Endodermal cell (in vitro differentiated cells): Measurements from ENCODE around the gene MYO6. TPM values are rescaled to one million over a fixed set of nuclear protein-coding genes. Genes with fewer than 3 reads are reported as not detected.

Source experiments
- DNase-seq: peaks from one replicate; pipeline ENCODE4 v3.0.0-alpha.2; 2017
- H3K27ac ChIP-seq: 2 replicates; pipeline ENCODE4 v1.5.1; 2013; ENCODE audit warnings: mild to moderate bottlenecking, low read depth, low read length, moderate library complexity
- H3K27me3 ChIP-seq: 2 replicates; pipeline ENCODE4 v1.6.1; 2013; ENCODE audit warnings: mild to moderate bottlenecking, low read length, moderate library complexity; ENCODE audit not compliant: insufficient read depth, control insufficient read depth, poor library complexity, severe bottlenecking
- H3K36me3 ChIP-seq: 2 replicates; pipeline ENCODE4 v1.7.0; 2013; ENCODE audit warnings: mild to moderate bottlenecking, low read length, moderate library complexity; ENCODE audit not compliant: control insufficient read depth, insufficient read depth
- H3K4me1 ChIP-seq: one replicate; pipeline ENCODE4 v1.7.0; 2013; ENCODE audit warnings: low read length; ENCODE audit not compliant: control insufficient read depth, insufficient read depth
- H3K4me3 ChIP-seq: 2 replicates; pipeline ENCODE4 v1.5.1; 2013; ENCODE audit warnings: mild to moderate bottlenecking, low read length, moderate library complexity
- H3K9ac ChIP-seq: 2 replicates; pipeline ENCODE4 v1.6.1; 2013; ENCODE audit warnings: mild to moderate bottlenecking, low read length, moderate library complexity; ENCODE audit not compliant: poor library complexity, severe bottlenecking; ENCODE audit errors: extremely low read depth
- H3K9me3 ChIP-seq: 2 replicates; pipeline ENCODE4 v1.6.1; 2013; ENCODE audit warnings: mild to moderate bottlenecking, low read length, moderate library complexity; ENCODE audit not compliant: control insufficient read depth
- H3K27ac Mint-ChIP-seq: 2 replicates; pipeline ENCODE4 v1.8.0; 2020; ENCODE audit warnings: mixed read lengths
- H3K27me3 Mint-ChIP-seq: 2 replicates; pipeline ENCODE4 v1.8.0; 2021; ENCODE audit warnings: mild to moderate bottlenecking, mixed read lengths; ENCODE audit not compliant: insufficient read depth
- H3K36me3 Mint-ChIP-seq: 2 replicates; pipeline ENCODE4 v1.8.0; 2020; ENCODE audit warnings: low read depth, mixed read lengths
- H3K4me1 Mint-ChIP-seq: 2 replicates; pipeline ENCODE4 v1.8.0; 2020; ENCODE audit warnings: mixed read lengths
- H3K4me3 Mint-ChIP-seq: 2 replicates; pipeline ENCODE4 v1.8.0; 2020; ENCODE audit warnings: mild to moderate bottlenecking, moderate library complexity, mixed read lengths
- H3K9me3 Mint-ChIP-seq: 2 replicates; pipeline ENCODE4 v1.8.0; 2020; ENCODE audit warnings: mild to moderate bottlenecking, mixed read lengths
- WGBS, 2 experiments: methylation state at CpG; one replicate each; pipeline versions ENCODE4 v1.1.5 to v1.1.7; 2013; ENCODE audit warnings: missing lambda C conversion rate in 2 of 2, mixed read lengths in 1 of 2; ENCODE audit not compliant: insufficient coverage in 1 of 2, insufficient read length in 1 of 2; 5-methylcytosine and 5-hydroxymethylcytosine counted together
- total RNA-seq, 2 donors: library from RNA; stranded (reverse); fragmentation: NEBNext Ultra II Directional in 1 of 2; extraction: Animal tissue kit (Norgen Biotek cat#: 25700) in 1 of 2; gene quantifications; 2 replicates in 1 of 2; 3 replicates in 1 of 2; pipeline ENCODE4 v1.2.1, GENCODE V29; 2021
- TF ChIP-seq, protein P1 (sequence below): fragments of 200-600 bp; sonication (generic); conservative IDR thresholded peaks from 2 replicates; pipeline ENCODE4 v1.5.0; 2021; ENCODE audit warnings: antibody characterized with exemption, mild to moderate bottlenecking

Gene MYO6
- total RNA-seq, 2 donors from 2014 or later, result 58.7 to 89.9 TPM

DNA sequence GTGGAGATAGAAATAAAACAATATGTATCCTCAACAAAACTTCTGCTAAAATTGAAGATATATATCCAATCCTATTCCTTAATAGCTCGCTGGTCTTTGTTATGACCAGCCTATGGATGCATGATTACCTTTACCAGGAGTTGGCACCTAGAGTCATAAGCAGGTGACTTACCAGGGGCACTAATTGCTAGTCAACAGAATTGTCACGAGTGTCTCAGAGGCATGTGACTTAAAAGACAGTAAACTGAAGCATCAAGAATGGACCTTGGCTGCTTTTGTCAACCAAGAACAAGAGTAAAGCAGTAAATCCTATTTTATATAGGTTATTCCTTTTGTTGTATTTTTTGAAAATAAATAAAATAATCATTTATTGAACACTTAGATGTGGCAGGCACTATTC, 115.4 kb downstream of the MYO6 start:
- TF ChIP-seq, protein P1, sequence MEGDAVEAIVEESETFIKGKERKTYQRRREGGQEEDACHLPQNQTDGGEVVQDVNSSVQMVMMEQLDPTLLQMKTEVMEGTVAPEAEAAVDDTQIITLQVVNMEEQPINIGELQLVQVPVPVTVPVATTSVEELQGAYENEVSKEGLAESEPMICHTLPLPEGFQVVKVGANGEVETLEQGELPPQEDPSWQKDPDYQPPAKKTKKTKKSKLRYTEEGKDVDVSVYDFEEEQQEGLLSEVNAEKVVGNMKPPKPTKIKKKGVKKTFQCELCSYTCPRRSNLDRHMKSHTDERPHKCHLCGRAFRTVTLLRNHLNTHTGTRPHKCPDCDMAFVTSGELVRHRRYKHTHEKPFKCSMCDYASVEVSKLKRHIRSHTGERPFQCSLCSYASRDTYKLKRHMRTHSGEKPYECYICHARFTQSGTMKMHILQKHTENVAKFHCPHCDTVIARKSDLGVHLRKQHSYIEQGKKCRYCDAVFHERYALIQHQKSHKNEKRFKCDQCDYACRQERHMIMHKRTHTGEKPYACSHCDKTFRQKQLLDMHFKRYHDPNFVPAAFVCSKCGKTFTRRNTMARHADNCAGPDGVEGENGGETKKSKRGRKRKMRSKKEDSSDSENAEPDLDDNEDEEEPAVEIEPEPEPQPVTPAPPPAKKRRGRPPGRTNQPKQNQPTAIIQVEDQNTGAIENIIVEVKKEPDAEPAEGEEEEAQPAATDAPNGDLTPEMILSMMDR, result no peak
- Histone ChIP-seq H3K27ac (no peak overlapping the region), H3K4me1 (no peaks in the 10 kb centered on the region), H3K4me3 (no peak overlapping the region), H3K9ac (no peak overlapping the region), H3K9me3 (no peaks in the 10 kb centered on the region), H3K27me3 (no peaks in the 10 kb centered on the region), H3K36me3 (peaks cover 68% of the 10 kb centered on the region)
- H3K27ac Mint-ChIP-seq, result no peak overlapping the region
- WGBS, 2 experiments, result 92 to 100% methylated on average over 2 of the region's 2 CpGs
- peaks cover 31% of the 10 kb centered on the region for H3K36me3 Mint-ChIP-seq
- H3K9me3 Mint-ChIP-seq, result no peaks in the 10 kb centered on the region
- H3K4me3 Mint-ChIP-seq, result no peak overlapping the region
- H3K4me1 Mint-ChIP-seq, result no peaks in the 10 kb centered on the region
- no peak for DNase-seq
- no peaks in the 10 kb centered on the region for H3K27me3 Mint-ChIP-seq

DNA sequence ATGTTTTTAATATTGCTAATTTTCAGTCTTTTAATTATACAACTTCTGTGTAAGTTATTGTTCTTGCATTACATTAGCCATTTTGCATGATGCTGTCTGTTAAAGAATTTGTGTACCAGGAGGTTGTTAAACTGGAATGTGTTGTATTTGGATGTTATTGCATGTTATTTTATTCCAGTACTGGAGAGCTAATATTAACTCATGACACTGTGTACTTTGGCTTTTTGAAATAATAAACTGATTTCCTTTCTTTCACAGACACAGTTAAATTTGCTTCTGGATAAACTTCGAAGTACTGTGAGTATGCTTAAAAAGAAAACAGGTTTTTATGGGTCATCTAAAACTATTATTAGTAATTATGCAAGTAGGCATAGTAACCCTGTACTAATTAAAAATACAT, 121.3 kb downstream of the MYO6 start:
- WGBS, 2 experiments, result no CpG with 5 or more reads among the region's 1 CpG
- H3K36me3 Mint-ChIP-seq, result peaks cover 45% of the 10 kb centered on the region
- H3K27me3 Mint-ChIP-seq, result no peaks in the 10 kb centered on the region
- no peaks in the 10 kb centered on the region for H3K4me1 ChIP-seq
- no peak overlapping the region for H3K9ac ChIP-seq
- no peak overlapping the region for H3K27ac Mint-ChIP-seq
- no peak overlapping the region for H3K27ac ChIP-seq
- no peak overlapping the region for H3K4me3 ChIP-seq
- H3K4me1 Mint-ChIP-seq, result peaks cover 6% of the 10 kb centered on the region
- peaks cover 66% of the 10 kb centered on the region for H3K36me3 ChIP-seq
- no peak overlapping the region for H3K4me3 Mint-ChIP-seq
- DNase-seq, result no peak
- no peaks in the 10 kb centered on the region for H3K9me3 ChIP-seq
- H3K9me3 Mint-ChIP-seq, result no peaks in the 10 kb centered on the region
- TF ChIP-seq, protein P1, result no peak
- H3K27me3 ChIP-seq, result no peaks in the 10 kb centered on the region

DNA sequence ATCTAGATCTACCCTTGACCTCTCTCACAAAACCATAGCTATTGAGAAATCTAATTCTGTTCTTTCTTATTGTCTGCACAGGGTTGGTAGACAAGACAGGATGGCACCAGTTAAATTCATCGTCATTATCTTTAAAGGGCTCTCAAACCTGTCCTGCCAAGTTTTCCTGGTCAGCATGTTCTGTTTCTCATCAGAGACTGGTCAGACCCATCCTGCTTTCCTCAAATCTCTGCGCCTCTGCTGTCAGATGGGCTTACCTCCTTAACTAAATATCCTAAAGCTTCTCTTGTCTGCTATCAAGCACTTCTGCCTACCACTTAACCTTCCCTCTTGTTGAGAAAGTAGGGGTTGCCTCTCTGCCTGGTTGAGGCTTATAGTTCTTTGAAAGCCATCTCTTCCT, 125.2 kb downstream of the MYO6 start:
- 91 to 100% methylated on average over 2 of the region's 2 CpGs for WGBS, 2 experiments
- no peaks in the 10 kb centered on the region for H3K9me3 ChIP-seq
- Mint-ChIP-seq H3K4me3 (no peak overlapping the region), H3K27me3 (no peaks in the 10 kb centered on the region), H3K36me3 (peaks cover 39% of the 10 kb centered on the region), H3K4me1 (peaks cover 6% of the 10 kb centered on the region), H3K9me3 (no peaks in the 10 kb centered on the region), H3K27ac (peak overlapping the region; percentile 16)
- H3K4me1 ChIP-seq, result no peaks in the 10 kb centered on the region
- H3K27me3 ChIP-seq, result no peaks in the 10 kb centered on the region
- H3K27ac ChIP-seq, result no peak overlapping the region
- no peak overlapping the region for H3K4me3 ChIP-seq
- peaks cover 60% of the 10 kb centered on the region for H3K36me3 ChIP-seq
- TF ChIP-seq, protein P1, result no peak
- DNase-seq, result no peak
- H3K9ac ChIP-seq, result no peak overlapping the region
